K562 (cell line): ENCODE results near the gene CCDC187. TPM values are rescaled to one million over a fixed set of nuclear protein-coding genes. Genes with fewer than 3 reads are reported as not detected.
"Not testable (repeated sequence)": the region's sequence is repeated elsewhere in the genome, so short reads cannot be mapped to it uniquely, and the experiment has no call there.

Source experiments
- ARNT ChIP-seq, 2 experiments: fragments of 450-650 bp; IDR thresholded peaks; 2 replicates each; pipeline ENCODE4 v1.6.1; 2016; ENCODE audit warnings: mild to moderate bottlenecking in 1 of 2
- CREB1 ChIP-seq, 2 experiments: sonication (generic) in 1 of 2; formaldehyde crosslinking in 1 of 2; IDR thresholded peaks; 2 replicates each; pipeline versions ENCODE4 v1.6.1 to v1.8.0; 2012 to 2022; ENCODE audit warnings: inconsistent platforms in 1 of 2, mild to moderate bottlenecking in 1 of 2, missing genetic modification reagents in 1 of 2, moderate library complexity in 1 of 2
- TOE1 ChIP-seq, 2 experiments: fragments of 450-650 bp in 1 of 2; sonication (generic) in 1 of 2; formaldehyde crosslinking in 1 of 2; IDR thresholded peaks; 2 replicates each; pipeline versions ENCODE4 v1.7.1 to v1.8.0; 2016 to 2022; ENCODE audit warnings: borderline replicate concordance in 2 of 2, mild to moderate bottlenecking in 2 of 2, antibody characterized with exemption in 1 of 2, inconsistent platforms in 1 of 2, low read depth in 1 of 2, missing genetic modification reagents in 1 of 2, moderate library complexity in 1 of 2
- polyA plus RNA-seq, 8 experiments: library from polyadenylated mRNA; depleted of rRNA in 4 of 8; stranded (reverse) in 5 of 8; unstranded in 3 of 8; fragments of >200 nt; fragmentation: Nextera tagmentation in 2 of 8; fragmentation: Illumina TruSeq in 1 of 8; extraction: Ambion mirVana in 2 of 8; extraction: Trizol in 1 of 8; gene quantifications; 2 replicates each; pipeline versions ENCODE4 v1.2.1 to v1.2.3, GENCODE V29; 2011 to 2014; ENCODE audit warnings: inconsistent platforms in 1 of 8, missing spikeins in 1 of 8
- total RNA-seq, 7 experiments: library from RNA; depleted of rRNA in 6 of 7; stranded (reverse); fragments of >200 nt in 6 of 7; fragmentation: Illumina TruSeq in 2 of 7; extraction: Trizol in 2 of 7; gene quantifications; 2 replicates each; pipeline versions ENCODE4 v1.2.1 to v1.2.3, GENCODE V29; 2011 to 2021; ENCODE audit warnings: low replicate concordance in 1 of 7
- TF ChIP-seq, protein P1 (sequence below): fragments of 450-650 bp; IDR thresholded peaks from 2 replicates; pipeline ENCODE4 v1.6.1; 2016; ENCODE audit warnings: mild to moderate bottlenecking, moderate library complexity

CCDC187 gene
- total and polyA plus RNA-seq, 9 of the 15 experiments (the other 6 are each of a cell fraction or from before 2014, with no cell fraction given) = not detected

GRCh38 chr9:136266641-136267040 is 37.3 kb downstream of the CCDC187 start (continued):
- TF ChIP-seq ARNT (IDR thresholded peaks at IDR 0.05) (peak in 1 of 2 experiments; percentile 37; a peak in 1 of 4 replicates), TOE1 (IDR thresholded peaks at IDR 0.05; ENCODE audit: borderline replicate concordance) (peak; percentile 14; the same call in 1 of the 2 replicates), CREB1 (CRISPR knock-in tag; IDR thresholded peaks at IDR 0.05) (0 out of 2 replicates have a peak, but pooled peaks have one; percentile 4)
- not testable (repeated sequence) for TF ChIP-seq TOE1 (CRISPR knock-in tag; IDR thresholded peaks at IDR 0.05; ENCODE audit: borderline replicate concordance, low read depth); CREB1 (IDR thresholded peaks at IDR 0.05)
- TF ChIP-seq, protein P1, sequence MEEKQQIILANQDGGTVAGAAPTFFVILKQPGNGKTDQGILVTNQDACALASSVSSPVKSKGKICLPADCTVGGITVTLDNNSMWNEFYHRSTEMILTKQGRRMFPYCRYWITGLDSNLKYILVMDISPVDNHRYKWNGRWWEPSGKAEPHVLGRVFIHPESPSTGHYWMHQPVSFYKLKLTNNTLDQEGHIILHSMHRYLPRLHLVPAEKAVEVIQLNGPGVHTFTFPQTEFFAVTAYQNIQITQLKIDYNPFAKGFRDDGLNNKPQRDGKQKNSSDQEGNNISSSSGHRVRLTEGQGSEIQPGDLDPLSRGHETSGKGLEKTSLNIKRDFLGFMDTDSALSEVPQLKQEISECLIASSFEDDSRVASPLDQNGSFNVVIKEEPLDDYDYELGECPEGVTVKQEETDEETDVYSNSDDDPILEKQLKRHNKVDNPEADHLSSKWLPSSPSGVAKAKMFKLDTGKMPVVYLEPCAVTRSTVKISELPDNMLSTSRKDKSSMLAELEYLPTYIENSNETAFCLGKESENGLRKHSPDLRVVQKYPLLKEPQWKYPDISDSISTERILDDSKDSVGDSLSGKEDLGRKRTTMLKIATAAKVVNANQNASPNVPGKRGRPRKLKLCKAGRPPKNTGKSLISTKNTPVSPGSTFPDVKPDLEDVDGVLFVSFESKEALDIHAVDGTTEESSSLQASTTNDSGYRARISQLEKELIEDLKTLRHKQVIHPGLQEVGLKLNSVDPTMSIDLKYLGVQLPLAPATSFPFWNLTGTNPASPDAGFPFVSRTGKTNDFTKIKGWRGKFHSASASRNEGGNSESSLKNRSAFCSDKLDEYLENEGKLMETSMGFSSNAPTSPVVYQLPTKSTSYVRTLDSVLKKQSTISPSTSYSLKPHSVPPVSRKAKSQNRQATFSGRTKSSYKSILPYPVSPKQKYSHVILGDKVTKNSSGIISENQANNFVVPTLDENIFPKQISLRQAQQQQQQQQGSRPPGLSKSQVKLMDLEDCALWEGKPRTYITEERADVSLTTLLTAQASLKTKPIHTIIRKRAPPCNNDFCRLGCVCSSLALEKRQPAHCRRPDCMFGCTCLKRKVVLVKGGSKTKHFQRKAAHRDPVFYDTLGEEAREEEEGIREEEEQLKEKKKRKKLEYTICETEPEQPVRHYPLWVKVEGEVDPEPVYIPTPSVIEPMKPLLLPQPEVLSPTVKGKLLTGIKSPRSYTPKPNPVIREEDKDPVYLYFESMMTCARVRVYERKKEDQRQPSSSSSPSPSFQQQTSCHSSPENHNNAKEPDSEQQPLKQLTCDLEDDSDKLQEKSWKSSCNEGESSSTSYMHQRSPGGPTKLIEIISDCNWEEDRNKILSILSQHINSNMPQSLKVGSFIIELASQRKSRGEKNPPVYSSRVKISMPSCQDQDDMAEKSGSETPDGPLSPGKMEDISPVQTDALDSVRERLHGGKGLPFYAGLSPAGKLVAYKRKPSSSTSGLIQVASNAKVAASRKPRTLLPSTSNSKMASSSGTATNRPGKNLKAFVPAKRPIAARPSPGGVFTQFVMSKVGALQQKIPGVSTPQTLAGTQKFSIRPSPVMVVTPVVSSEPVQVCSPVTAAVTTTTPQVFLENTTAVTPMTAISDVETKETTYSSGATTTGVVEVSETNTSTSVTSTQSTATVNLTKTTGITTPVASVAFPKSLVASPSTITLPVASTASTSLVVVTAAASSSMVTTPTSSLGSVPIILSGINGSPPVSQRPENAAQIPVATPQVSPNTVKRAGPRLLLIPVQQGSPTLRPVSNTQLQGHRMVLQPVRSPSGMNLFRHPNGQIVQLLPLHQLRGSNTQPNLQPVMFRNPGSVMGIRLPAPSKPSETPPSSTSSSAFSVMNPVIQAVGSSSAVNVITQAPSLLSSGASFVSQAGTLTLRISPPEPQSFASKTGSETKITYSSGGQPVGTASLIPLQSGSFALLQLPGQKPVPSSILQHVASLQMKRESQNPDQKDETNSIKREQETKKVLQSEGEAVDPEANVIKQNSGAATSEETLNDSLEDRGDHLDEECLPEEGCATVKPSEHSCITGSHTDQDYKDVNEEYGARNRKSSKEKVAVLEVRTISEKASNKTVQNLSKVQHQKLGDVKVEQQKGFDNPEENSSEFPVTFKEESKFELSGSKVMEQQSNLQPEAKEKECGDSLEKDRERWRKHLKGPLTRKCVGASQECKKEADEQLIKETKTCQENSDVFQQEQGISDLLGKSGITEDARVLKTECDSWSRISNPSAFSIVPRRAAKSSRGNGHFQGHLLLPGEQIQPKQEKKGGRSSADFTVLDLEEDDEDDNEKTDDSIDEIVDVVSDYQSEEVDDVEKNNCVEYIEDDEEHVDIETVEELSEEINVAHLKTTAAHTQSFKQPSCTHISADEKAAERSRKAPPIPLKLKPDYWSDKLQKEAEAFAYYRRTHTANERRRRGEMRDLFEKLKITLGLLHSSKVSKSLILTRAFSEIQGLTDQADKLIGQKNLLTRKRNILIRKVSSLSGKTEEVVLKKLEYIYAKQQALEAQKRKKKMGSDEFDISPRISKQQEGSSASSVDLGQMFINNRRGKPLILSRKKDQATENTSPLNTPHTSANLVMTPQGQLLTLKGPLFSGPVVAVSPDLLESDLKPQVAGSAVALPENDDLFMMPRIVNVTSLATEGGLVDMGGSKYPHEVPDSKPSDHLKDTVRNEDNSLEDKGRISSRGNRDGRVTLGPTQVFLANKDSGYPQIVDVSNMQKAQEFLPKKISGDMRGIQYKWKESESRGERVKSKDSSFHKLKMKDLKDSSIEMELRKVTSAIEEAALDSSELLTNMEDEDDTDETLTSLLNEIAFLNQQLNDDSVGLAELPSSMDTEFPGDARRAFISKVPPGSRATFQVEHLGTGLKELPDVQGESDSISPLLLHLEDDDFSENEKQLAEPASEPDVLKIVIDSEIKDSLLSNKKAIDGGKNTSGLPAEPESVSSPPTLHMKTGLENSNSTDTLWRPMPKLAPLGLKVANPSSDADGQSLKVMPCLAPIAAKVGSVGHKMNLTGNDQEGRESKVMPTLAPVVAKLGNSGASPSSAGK = peak; percentile 25; the same call in 1 of the 2 replicates
